Subcutaneous adipose tissue (tissue), 4 donors: ENCODE measurements around the gene SPTBN1. TPM values are rescaled to one million over a fixed set of nuclear protein-coding genes. Genes with fewer than 3 reads are reported as not detected.

Source experiments
- total RNA-seq, 4 donors: library from RNA; depleted of rRNA; stranded (reverse); fragments of >200 nt; gene quantifications; one replicate each; pipeline ENCODE4 v1.1.0, GENCODE V29; 2016
- TF ChIP-seq, protein P1 (sequence below): fragments of 450-650 bp; IDR thresholded peaks from one replicate; pipeline ENCODE4 v1.5.1; 2016; ENCODE audit warnings: low read depth, mild to moderate bottlenecking, control low read depth, antibody characterized with exemption, moderate library complexity

SPTBN1 gene
- total RNA-seq: 1,000 to 10,000 TPM in 2 of 4 donors, 100 to 1,000 TPM in 2; 655 to 1,523 (median 889) TPM

DNA sequence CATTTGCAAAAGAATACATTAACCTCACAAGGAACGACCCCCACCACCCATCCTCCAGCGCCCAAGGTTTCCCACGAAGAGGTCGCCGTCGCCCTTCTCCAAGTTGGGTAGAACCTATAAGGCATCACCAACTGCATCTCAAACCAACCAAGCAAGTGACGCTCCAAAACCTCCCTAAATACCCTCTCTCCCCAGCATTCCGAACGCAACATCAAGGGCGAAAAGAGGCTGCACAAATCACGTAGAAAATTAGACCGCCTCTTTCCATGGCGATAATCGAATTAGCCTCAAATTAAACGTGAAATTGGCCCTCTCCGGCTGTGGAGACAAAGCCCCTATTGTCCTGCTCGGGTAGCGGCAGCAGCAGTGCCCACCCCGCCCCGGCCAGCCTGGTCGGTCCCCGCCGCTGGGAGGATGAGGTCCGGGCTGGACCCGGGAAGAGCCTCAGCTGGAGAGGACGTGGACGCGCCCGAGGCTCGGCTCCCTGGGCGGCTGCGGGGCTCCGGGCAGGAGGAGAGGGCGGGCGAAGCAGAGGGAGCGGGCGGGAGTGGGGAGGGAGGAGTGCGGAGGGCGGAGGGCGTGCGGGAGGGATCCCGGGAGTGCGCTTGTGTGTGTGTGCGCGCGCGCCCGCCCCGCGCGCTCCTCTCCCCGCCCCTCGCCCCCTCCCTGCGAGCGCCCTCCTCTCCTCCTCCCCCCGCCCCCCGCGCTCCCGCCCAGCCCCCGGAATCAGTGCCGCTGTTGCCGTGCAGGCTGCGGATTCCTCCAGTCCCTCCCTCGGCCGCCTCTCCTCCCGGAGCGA lies at the start of gene SPTBN1:
TSS of gene SPTBN1 (plus strand) at position 765 of the 799 bp plus-strand sequence. CDS start 70,092 bp downstream, outside the sequence.
- TF ChIP-seq, protein P1, sequence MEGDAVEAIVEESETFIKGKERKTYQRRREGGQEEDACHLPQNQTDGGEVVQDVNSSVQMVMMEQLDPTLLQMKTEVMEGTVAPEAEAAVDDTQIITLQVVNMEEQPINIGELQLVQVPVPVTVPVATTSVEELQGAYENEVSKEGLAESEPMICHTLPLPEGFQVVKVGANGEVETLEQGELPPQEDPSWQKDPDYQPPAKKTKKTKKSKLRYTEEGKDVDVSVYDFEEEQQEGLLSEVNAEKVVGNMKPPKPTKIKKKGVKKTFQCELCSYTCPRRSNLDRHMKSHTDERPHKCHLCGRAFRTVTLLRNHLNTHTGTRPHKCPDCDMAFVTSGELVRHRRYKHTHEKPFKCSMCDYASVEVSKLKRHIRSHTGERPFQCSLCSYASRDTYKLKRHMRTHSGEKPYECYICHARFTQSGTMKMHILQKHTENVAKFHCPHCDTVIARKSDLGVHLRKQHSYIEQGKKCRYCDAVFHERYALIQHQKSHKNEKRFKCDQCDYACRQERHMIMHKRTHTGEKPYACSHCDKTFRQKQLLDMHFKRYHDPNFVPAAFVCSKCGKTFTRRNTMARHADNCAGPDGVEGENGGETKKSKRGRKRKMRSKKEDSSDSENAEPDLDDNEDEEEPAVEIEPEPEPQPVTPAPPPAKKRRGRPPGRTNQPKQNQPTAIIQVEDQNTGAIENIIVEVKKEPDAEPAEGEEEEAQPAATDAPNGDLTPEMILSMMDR: no peak

DNA sequence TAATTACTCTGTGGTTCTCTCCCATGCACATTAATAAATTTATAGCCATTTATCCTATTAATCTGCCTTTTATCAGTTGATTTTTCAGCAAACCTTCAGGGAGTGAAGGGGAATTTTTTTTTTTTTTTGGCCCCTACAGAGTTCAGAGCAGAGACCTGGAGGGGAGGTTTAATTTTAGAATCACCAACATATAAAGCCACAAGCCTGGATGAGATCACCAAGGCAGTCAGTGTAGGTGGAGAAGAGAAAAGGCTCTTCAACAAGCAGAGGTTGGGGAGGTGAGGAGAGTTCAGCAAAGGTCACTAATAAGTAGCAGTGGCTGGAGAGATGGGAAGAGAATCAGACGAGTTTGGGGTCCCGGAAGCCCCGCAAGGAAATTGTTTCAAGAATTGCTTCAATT lies 48.4 kb upstream of the SPTBN1 start:
- TF ChIP-seq, protein P1: no peak

DNA sequence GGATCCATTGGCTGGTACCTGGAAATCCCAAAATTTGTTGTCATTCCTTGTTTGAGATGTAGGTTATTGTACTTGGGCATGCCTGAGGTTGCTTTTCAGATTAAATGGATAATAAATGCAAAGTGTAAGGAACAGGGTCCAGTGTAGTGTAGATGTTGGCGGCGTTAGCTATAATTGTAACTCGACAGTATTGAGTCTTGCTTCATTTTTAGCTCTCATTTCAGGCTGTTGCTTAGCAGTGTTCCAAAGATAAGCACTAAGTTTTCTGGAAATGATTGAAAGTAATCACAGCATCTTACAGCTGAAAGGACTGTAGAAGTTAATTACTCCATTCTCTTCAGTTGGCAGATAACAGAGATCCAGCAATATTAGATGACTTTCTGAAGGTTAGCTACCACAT lies 47.8 kb upstream of the SPTBN1 start:
- TF ChIP-seq, protein P1: no peak

DNA sequence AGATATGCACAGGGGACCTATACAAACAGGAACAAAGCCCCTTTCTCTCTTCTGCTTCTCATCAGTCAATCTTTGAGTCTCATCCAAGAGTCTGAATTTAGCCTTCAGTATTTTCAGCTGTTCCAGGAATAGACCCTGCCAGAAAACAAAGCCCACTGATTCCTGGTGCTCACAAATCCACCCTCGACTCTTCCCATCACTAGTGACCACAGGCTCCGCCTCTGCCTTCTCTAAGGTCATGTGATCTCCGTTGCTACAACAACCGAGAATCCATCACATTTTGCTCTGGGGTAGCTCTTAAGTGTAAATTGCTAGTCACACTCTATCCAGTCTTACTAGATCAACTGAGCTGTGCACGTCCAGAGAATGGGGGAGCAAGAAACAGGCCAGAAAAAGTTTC lies 46.4 kb upstream of the SPTBN1 start:
- TF ChIP-seq, protein P1: no peak

DNA sequence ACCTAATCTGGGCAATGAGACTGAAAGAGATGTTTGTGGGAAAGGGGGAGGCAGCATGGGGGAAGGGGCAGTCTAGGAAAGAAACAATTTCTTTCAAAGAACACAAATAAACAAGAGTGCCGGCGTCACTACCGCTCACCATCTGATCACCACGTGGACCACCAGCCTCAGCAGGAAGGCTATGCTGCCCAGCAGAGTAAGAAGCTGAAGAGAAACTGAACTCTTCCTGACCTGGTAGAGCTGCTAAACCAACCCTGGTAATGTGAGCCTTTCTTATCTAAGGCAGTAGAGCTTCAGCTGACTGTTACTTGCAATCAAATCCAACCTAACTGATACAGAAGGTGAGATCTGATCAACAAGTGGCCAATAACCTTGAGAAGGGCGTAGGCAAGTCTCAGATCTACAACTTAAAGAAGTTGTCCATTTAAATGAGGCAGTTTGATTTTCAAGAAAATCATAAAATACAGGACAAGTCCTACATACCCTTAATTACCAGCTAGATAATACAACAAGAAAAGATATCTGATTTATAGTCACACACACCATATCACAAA lies 44.2 kb upstream of the SPTBN1 start:
- TF ChIP-seq, protein P1: no peak

DNA sequence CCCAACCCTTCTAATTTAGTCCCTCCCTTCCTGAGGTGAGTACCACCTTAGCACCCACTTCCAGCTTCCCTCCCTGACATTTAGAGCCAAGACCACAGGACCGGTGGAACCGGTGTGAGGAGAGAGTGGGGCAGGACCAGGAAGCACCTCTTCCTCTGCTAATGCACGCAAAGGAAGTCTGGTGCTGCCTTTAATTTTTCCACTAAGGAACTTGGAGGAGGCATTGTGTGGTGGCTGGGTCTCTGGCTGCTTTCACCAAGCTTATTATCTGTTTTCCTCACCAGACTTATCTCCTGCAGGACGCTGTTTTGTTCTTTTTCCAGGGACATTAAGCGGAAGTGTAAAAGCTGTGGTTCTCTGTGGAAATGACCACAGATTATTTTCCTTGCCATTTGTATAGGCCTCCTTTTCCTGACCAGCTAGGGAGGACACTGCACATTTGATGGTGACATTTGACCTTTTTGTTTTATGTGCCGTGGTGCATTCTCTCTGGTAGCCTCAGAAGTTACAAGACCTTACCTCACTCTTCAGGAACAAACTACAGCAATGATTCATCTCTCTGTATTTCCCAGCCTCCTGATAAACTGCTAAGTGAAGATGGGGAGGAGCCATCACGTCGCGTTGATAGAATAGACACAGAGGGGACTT lies 39.8 kb upstream of the SPTBN1 start:
- TF ChIP-seq, protein P1: no peak

DNA sequence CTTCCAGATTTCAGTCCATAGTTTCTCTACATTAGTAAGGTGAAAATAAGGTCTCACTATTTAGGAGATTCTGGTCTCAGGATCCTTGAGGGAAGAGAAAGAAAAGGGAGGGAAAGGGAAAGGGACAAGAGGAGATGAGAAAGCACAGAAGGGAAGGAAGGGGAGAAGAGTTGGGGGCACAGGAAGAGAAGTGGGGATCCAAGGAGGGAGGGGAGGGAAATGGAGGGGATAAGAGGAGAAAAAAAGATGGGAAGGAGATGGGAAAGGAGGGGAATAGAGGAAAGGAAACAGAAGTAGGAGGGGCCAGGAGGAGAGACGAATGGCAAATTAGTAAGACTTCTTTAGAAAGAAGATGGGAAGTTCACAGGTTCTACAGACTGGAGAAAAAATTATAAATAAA lies 39.2 kb upstream of the SPTBN1 start:
- TF ChIP-seq, protein P1: no peak
